ENCODE results near the gene DNAH14. TPM values are rescaled to one million over a fixed set of nuclear protein-coding genes. Genes with fewer than 3 reads are reported as not detected.

The DNAH14 gene
- total RNA-seq, 1 experiment from 2014 or later: 20.8 TPM

DNA sequence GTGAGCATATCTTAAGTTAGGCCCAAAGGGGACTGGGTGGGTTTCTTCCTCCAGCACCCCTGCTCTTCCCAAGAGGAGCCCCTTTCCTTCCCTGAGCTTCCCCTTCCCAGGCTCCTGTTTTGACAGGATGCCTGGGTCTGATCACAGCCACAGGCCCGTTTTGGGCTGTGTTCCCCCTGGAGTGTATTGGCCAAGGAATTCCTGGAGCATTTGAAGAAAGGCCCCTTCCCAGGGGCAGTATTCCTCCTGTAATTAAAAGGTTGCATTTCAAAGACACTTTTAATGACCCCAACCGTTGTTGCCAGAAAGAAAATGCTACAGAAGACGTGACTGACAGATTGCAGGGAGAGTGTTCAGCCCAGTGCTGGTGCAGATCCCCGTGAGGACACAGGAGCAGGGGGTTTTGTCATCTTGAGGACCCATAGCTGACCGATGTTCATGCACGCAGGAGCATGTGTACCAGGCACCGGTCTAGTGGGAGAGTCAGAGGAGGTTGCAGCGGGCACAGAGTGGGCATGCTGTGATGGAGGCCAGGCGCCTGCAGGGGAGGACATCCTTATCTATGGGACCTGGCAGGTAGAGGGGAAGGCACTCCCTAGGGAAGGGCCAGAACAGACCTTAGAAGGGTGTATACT lies 517.6 kb downstream of the DNAH14 start:
- no peak for DNase-seq (ENCODE audit: low read depth)

DNA sequence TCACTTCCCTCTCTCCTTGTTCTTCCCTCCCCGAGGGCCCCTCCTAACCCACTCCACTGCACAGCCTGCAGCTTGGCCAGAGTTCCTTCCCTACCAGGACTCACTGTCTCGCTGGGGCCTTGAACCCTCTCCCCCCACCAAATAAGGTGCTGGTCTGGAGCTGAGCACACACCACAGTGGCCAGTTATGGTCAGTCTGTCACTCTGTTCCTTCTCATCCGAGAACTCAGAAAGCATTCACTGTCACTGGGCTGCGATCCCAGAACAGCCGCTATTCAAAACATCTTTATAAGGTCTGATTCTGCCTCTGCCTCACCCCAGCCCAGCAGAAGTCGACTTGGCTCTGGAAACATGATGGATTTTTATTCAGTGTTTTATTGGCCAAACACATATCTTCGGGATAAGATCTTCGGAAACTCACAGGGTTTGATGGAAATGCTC lies 518.2 kb downstream of the DNAH14 start:
- DNase-seq (ENCODE audit: low read depth): no peak

DNA sequence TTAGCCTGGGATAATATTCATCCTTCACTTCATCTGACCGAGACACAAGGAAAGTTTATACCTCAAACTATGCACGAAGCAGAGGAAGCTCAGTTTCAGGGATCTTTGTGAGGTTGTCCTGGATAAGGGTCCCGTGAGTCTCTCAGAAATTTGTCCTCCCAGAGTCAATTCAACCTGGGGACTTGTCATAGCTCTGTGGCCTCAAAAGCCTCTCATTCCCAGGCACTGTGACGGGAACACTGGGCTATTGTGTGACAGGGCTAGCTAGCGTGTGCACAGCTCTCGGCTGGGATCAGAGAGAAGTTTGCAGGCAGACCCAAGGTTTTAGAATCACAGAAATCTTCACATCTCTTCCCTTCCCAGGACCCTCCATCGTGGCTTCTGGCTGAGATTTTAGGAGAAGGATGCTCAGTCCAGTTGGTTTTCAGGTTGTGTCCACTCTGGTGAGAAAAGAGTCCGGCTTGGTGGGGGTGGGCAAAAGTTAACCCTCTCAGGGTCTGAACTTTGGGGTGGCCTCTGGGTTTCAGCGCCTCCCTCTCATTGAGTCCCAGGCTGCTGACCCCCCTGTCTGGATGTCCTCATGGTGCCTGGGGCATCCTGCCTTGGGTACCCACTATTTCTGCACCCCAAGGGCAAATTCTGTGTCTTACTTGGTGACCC lies 518.8 kb downstream of the DNAH14 start:
- no peak for DNase-seq (ENCODE audit: low read depth)
